Endothelial cell of umbilical vein (primary cell): ENCODE measurements around the gene EFTUD2. TPM values are rescaled to one million over a fixed set of nuclear protein-coding genes. Genes with fewer than 3 reads are reported as not detected.

Source experiments
- BruUV-seq: library from RNA; stranded (reverse); fragments of 400-500 nt; replicated peaks from 2 replicates; lab custom pipeline; 2021; lab: Mats Ljungman, UMichigan
- CTCF ChIA-PET: fragments of 300-600, 350-600 bp; sonication (Branson Sonifier 250); formaldehyde crosslinking; loops from one replicate; lab custom pipeline; 2021; ENCODE audit warnings: antibody characterized with exemption, inconsistent platforms; lab: Charles Lee
- POLR2A ChIA-PET: fragments of 300-600, 350-600 bp; sonication (Branson Sonifier 250); formaldehyde crosslinking; loops from one replicate; lab custom pipeline; 2021; ENCODE audit warnings: antibody characterized with exemption, inconsistent platforms; lab: Charles Lee
- DNase-seq: peaks from one replicate; pipeline ENCODE4 v3.0.0-alpha.2; 2011; ENCODE audit warnings: low read depth, low spot score
- FAIRE-seq: peaks from 2 replicates; lab custom pipeline; 2011; peaks lifted over from hg19 to GRCh38; lab: Jason Lieb, UNC
- H2AFZ ChIP-seq: 2 replicates; pipeline ENCODE4 v1.6.0; 2012; ENCODE audit warnings: low read depth, low read length, control low read depth, inconsistent platforms
- H3K27ac ChIP-seq: 2 replicates; pipeline ENCODE4 v1.5.1; 2011; ENCODE audit warnings: low read depth, mild to moderate bottlenecking, control low read depth, low read length, moderate library complexity; ENCODE audit not compliant: insufficient read depth
- H3K27me3 ChIP-seq, 2 experiments: 2 replicates each; pipeline versions ENCODE4 v1.6.0 to v1.6.1; 2011; ENCODE audit warnings: low read length in 2 of 2, mixed read lengths in 1 of 2; ENCODE audit not compliant: control insufficient read depth in 2 of 2, insufficient read depth in 2 of 2
- H3K36me3 ChIP-seq, 2 experiments: 2 replicates in 1 of 2; 3 replicates in 1 of 2; pipeline ENCODE4 v1.5.1; 2011; ENCODE audit warnings: low read length in 2 of 2, mild to moderate bottlenecking in 1 of 2, moderate library complexity in 1 of 2; ENCODE audit not compliant: control insufficient read depth in 2 of 2, insufficient read depth in 2 of 2; ENCODE audit errors: extremely low read depth in 1 of 2
- H3K4me1 ChIP-seq: 3 replicates; pipeline ENCODE4 v1.5.1; 2011; ENCODE audit warnings: mild to moderate bottlenecking, low read length; ENCODE audit not compliant: control insufficient read depth, insufficient read depth; ENCODE audit errors: extremely low read depth
- H3K4me2 ChIP-seq: 2 replicates; pipeline ENCODE4 v1.6.1; 2011; ENCODE audit warnings: low read length, control low read depth, mixed read lengths; ENCODE audit not compliant: insufficient read depth
- H3K4me3 ChIP-seq, 3 experiments: fragments of 200-600 bp in 1 of 3; sonication (generic), shearing (Covaris generic) in 1 of 3; replicated peaks in 1 of 3; 2 replicates each; pipeline ENCODE4 v1.5.1; 2011 to 2016; ENCODE audit warnings: control low read depth in 3 of 3, low read length in 3 of 3, mild to moderate bottlenecking in 2 of 3, inconsistent platforms in 1 of 3, low read depth in 1 of 3, moderate library complexity in 1 of 3; ENCODE audit not compliant: insufficient read depth in 1 of 3
- H3K79me2 ChIP-seq: 2 replicates; pipeline ENCODE4 v1.6.0; 2012; ENCODE audit warnings: low read length, inconsistent platforms; ENCODE audit not compliant: control insufficient read depth, insufficient read depth
- H3K9ac ChIP-seq: replicated peaks from 2 replicates; pipeline ENCODE3; 2011; ENCODE audit warnings: low read length, control low read depth; ENCODE audit not compliant: insufficient read depth; ENCODE audit errors: extremely low read depth
- H3K9me1 ChIP-seq: replicated peaks from 3 replicates; pipeline ENCODE4 v1.6.0; 2011; ENCODE audit warnings: mild to moderate bottlenecking, low read length; ENCODE audit not compliant: control insufficient read depth, insufficient read depth; ENCODE audit errors: extremely low read depth
- H3K9me3 ChIP-seq: replicated peaks from 2 replicates; pipeline ENCODE4 v1.5.1; 2012; ENCODE audit warnings: low read length, inconsistent platforms; ENCODE audit not compliant: control insufficient read depth, insufficient read depth
- H4K20me1 ChIP-seq: replicated peaks from 2 replicates; pipeline ENCODE3; 2011; ENCODE audit warnings: mild to moderate bottlenecking, low read length; ENCODE audit not compliant: control insufficient read depth, insufficient read depth; ENCODE audit errors: extremely low read depth
- CTCF ChIP-seq, 2 donors: IDR thresholded peaks; 1 replicate in 1 of 2; 2 replicates in 1 of 2; pipeline ENCODE4 v1.5.1; 2011; ENCODE audit warnings: low read length in 2 of 2, mild to moderate bottlenecking in 2 of 2, moderate library complexity in 2 of 2, control low read depth in 1 of 2, inconsistent platforms in 1 of 2, low read depth in 1 of 2; ENCODE audit not compliant: insufficient read depth in 1 of 2; ENCODE audit errors: extremely low read depth in 1 of 2
- EZH2 ChIP-seq: IDR thresholded peaks from 2 replicates; pipeline ENCODE4 v1.6.1; 2012; ENCODE audit warnings: borderline replicate concordance, low read depth, mild to moderate bottlenecking, moderate library complexity, low read length, inconsistent platforms; ENCODE audit not compliant: severe bottlenecking
- MAX ChIP-seq: IDR thresholded peaks from 2 replicates; pipeline ENCODE4 v1.6.1; 2011; ENCODE audit not compliant: insufficient read depth, insufficient read length
- MYC ChIP-seq: IDR thresholded peaks from one replicate; pipeline ENCODE4 v1.6.1; 2011; ENCODE audit warnings: mild to moderate bottlenecking, low read depth, low read length
- POLR2A ChIP-seq: IDR thresholded peaks from 2 replicates; pipeline ENCODE4 v1.6.1; 2012; ENCODE audit warnings: low read depth, mild to moderate bottlenecking, control low read depth, low read length
- dilution Hi-C: fragments of 300-500 bp; cut with MboI; formaldehyde crosslinking; loops from one replicate; pipeline ENCODE4 v1.15.0; 2019; ENCODE audit warnings: low sequenced_read_pairs; ENCODE audit not compliant: extremely low pct_ligation_motif_present
- intact Hi-C: fragments of 100-400 bp; cut with micrococcal nuclease; formaldehyde crosslinking; loops from one replicate; pipeline ENCODE4 v1.10.0; 2022
- polyA plus RNA-seq, 4 experiments: library from polyadenylated mRNA; depleted of rRNA in 3 of 4; stranded (reverse) in 3 of 4; unstranded in 1 of 4; fragments of >200 nt; gene quantifications; 2 replicates each; pipeline versions ENCODE4 v1.2.1 to v1.2.3, GENCODE V29; 2011 to 2012; ENCODE audit warnings: missing spikeins in 1 of 4
- total RNA-seq: library from RNA; stranded (reverse); gene quantifications from 2 replicates; pipeline ENCODE4 v1.2.3, GENCODE V29; 2021

Gene EFTUD2
- total and polyA plus RNA-seq, 2 donors (not counting 3 experiments of a cell fraction or from before 2014, with no cell fraction given) = 125 to 170 TPM

DNA sequence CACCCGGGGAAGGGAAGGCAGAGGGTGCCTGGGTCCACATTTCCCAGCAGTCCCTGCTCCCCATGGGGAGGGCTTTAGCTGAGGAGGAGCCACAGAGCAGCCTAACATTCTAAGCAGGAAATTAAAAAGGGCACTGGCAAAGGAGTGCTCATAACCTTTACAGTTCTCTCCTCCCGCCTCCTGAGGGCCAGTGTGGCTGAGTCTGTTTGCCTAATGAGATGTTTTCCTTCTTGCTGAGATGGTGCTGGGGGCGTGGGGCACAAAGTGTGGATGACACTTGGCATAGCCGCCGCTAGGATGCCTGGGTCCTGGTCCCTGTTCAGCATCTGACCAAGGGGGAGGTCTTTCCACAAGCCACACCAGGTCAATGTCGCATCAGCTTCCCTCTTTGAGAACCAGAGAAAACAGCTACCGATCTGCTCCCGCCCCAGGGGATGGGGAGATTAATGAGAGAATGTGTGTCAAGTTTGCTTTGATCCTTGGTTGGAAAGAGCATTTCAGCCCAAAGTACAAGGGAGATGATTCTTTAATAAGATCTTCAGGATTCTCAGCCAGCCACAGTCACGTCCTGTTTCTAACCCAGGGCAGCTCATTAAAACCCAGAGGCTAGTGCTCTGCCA is 42.6 kb upstream of the EFTUD2 start:
- CTCF ChIA-PET = interaction anchor here (0.9 to 3.0 kb wide), 2 partner anchors 22 to 79 kb away, joined by 3 to 13 read pairs; no protein-coding TSS in a partner anchor
- H3K4me1 ChIP-seq = peaks cover 5% of the 10 kb centered on the region
- POLR2A ChIA-PET = no interaction called here
- H3K9ac ChIP-seq = no peak overlapping the region
- H3K9me3 ChIP-seq = no peaks in the 10 kb centered on the region
- no peak overlapping the region for H3K4me2 ChIP-seq
- H3K36me3 ChIP-seq = no peaks in the 10 kb centered on the region
- no peaks in the 10 kb centered on the region for H4K20me1 ChIP-seq
- FAIRE-seq = no peak
- TF ChIP-seq CTCF (IDR thresholded peaks at IDR 0.05; ENCODE audit: extremely low read depth in 1 of 2, insufficient read depth in 1 of 2, low read depth in 1 of 2, low read length in 2 of 2) (no peak), MYC (no peak), EZH2 (no peak), MAX (no peak), POLR2A (no peak)
- no TSS peak for BruUV-seq
- no peaks in the 10 kb centered on the region for H3K9me1 ChIP-seq
- H2AFZ ChIP-seq = no peak overlapping the region
- no peaks in the 10 kb centered on the region for H3K27me3 ChIP-seq
- H3K4me3 ChIP-seq = no peak overlapping the region
- no peak for DNase-seq
- peaks cover 94% of the 10 kb centered on the region for H3K79me2 ChIP-seq
- intact Hi-C loops (no loop called here), dilution Hi-C loops (no loop called here)
- H3K27ac ChIP-seq = no peak overlapping the region
